Measurements from ENCODE around the gene SH2D3A. TPM values are rescaled to one million over a fixed set of nuclear protein-coding genes. Genes with fewer than 3 reads are reported as not detected.

SH2D3A gene
- total and polyA plus RNA-seq, 11 donors: 0.08 to 0.56 (median 0.25) TPM; not detected in 6

DNA sequence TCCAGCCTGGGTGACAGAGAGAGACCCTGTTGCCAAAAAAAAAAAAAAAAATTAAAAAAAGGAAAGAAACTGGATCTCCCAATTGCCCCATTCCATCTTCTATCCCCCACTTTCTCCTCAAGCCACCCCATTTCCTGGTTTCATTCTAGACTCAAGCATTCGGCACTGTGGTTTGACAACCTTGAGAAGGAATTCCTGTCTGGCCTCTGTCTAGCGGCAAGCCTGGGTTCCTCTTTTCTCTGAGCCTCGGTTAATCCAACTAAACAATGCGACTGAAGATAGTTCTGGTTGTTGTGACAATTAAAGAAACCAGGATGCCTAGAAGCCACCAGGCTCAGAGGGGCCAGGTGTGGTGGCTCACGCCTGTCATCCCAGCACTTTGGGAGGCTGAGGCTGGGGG, 43.5 kb downstream of the SH2D3A start:
- Histone ChIP-seq H3K27ac (peak overlapping the region in 8 of 12 donors; percentile 4 to 59 (median 25)), H3K36me3 (no peaks in the 10 kb centered on the region), H3K9me3 (peaks cover 0 to 5% (median 0%) of the 10 kb centered on the region in 12 donors), H3K27me3 (peaks cover 0 to 8% (median 0%) of the 10 kb centered on the region in 9 donors), H3K4me3 (no peak overlapping the region), H3K4me1 (peaks cover 0 to 62% (median 0%) of the 10 kb centered on the region in 12 donors)
- no peak for TF ChIP-seq POLR2A (IDR thresholded peaks at IDR 0.05)
- TF ChIP-seq, protein P1, sequence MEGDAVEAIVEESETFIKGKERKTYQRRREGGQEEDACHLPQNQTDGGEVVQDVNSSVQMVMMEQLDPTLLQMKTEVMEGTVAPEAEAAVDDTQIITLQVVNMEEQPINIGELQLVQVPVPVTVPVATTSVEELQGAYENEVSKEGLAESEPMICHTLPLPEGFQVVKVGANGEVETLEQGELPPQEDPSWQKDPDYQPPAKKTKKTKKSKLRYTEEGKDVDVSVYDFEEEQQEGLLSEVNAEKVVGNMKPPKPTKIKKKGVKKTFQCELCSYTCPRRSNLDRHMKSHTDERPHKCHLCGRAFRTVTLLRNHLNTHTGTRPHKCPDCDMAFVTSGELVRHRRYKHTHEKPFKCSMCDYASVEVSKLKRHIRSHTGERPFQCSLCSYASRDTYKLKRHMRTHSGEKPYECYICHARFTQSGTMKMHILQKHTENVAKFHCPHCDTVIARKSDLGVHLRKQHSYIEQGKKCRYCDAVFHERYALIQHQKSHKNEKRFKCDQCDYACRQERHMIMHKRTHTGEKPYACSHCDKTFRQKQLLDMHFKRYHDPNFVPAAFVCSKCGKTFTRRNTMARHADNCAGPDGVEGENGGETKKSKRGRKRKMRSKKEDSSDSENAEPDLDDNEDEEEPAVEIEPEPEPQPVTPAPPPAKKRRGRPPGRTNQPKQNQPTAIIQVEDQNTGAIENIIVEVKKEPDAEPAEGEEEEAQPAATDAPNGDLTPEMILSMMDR (IDR thresholded peaks at IDR 0.05): no peak
- WGBS, 4 donors: 53 to 62% (median 59%) methylated on average over 5 of the region's 5 CpGs
- no peak for ATAC-seq
- DNase-seq: peak in 1 of 5 donors; percentile 23
- intact Hi-C loops (cut with DNase I): no loop called here

DNA sequence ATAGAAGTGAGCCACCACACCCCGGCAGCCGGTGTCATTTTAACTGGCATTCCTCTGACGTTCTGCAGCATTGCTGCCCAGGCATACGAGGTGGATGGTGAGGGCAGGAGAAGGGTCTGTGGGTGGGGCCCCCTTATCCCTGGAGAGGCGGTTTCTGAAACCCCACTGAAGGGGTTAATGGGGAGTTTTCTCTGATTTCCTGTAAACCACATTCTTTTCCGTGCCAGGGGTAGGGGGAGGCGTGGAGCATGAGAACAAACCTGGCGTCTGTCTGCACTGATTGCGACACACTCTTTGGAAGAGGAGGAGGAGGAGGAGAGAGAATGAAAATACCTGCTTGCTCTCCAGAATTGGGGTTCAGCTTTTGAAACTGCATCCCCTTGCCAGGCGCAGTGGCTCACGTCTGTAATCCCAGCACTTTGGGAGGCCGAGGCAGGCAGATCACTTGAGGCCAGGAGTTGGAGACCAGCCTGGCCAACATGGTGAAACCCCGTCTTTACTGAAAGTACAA, 44.1 kb downstream of the SH2D3A start:
- intact Hi-C loops (cut with DNase I): no loop called here
- ATAC-seq: peak in 2 of 4 donors; percentile 40 to 44
- Histone ChIP-seq H3K27me3 (peaks cover 0 to 8% (median 0%) of the 10 kb centered on the region in 9 donors), H3K36me3 (no peaks in the 10 kb centered on the region), H3K4me1 (peaks cover 0 to 56% (median 0%) of the 10 kb centered on the region in 12 donors), H3K9me3 (peaks cover 0 to 5% (median 0%) of the 10 kb centered on the region in 12 donors), H3K4me3 (no peak overlapping the region), H3K27ac (peak overlapping the region in 6 of 12 donors; percentile 5 to 59 (median 25))
- DNase-seq: peak in 2 of 5 donors; percentile 10 to 73
- 23 to 30% (median 26%) methylated on average over 13 of the region's 13 CpGs for WGBS, 4 donors
- no peak for TF ChIP-seq POLR2A (IDR thresholded peaks at IDR 0.05)
- TF ChIP-seq, protein P1 (IDR thresholded peaks at IDR 0.05): no peak

DNA sequence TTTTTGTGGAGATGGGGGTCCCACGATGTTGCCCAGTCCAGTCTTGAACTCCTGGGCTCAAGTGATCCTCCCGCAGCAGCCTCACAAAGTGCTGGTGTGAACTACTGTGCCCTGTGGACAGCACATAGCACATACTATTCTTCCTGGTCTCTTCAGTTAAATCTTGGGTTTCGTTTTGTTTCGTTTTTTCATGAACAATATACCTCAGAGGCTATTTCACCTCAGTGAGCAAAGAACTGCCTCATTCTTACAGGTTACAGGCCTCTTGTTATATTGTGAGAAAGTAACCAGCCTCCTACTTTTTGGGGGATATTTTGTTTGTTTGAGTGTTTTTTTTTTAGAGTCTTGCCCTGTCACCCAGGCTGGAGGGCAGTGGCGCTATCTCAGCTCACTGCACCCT, 45.5 kb downstream of the SH2D3A start:
- 73 to 81% (median 77%) methylated on average over 5 of the region's 5 CpGs for WGBS, 4 donors
- H3K9me3 ChIP-seq: no peaks in the 10 kb centered on the region
- DNase-seq (no peak), ATAC-seq (no peak)
- H3K27me3 ChIP-seq: peaks cover 0 to 13% (median 0%) of the 10 kb centered on the region in 9 donors
- H3K4me1 ChIP-seq: peaks cover 0 to 48% (median 0%) of the 10 kb centered on the region in 12 donors
- H3K4me3 ChIP-seq: no peak overlapping the region
- no peak for TF ChIP-seq POLR2A (IDR thresholded peaks at IDR 0.05)
- TF ChIP-seq, protein P1 (IDR thresholded peaks at IDR 0.05): no peak
- H3K36me3 ChIP-seq: no peaks in the 10 kb centered on the region
- intact Hi-C loops (cut with DNase I): no loop called here
- H3K27ac ChIP-seq: no peak overlapping the region

DNA sequence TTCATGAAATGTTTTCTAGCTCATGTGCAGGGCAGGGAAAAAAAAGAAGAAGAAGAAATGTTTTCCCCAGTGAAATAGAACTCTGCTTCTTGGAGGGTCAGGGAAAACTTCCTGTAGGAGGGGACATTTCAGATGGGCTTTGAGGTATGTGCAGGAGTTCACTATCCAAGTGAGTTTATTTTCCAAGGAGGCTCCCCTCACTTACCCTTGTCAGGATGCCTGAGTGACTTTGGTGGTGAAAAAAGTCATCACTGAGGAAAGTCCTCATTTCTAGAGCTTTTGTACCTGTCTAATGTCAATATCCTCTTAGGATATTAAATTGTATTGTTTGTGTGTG, 46.1 kb downstream of the SH2D3A start:
- no peak for ATAC-seq
- TF ChIP-seq POLR2A (IDR thresholded peaks at IDR 0.05): no peak
- TF ChIP-seq, protein P1 (IDR thresholded peaks at IDR 0.05): no peak
- Histone ChIP-seq H3K9me3 (no peaks in the 10 kb centered on the region), H3K4me1 (peaks cover 0 to 48% (median 0%) of the 10 kb centered on the region in 12 donors), H3K27me3 (peaks cover 0 to 14% (median 0%) of the 10 kb centered on the region in 9 donors), H3K4me3 (no peak overlapping the region), H3K27ac (peak overlapping the region in 4 of 12 donors; percentile 9 to 54 (median 29)), H3K36me3 (no peaks in the 10 kb centered on the region)
- DNase-seq: no peak
- intact Hi-C loops (cut with DNase I): no loop called here
